ENCODE data around the gene DAB2IP.
"Not testable (repeated sequence)": the region's sequence is repeated elsewhere in the genome, so short reads cannot be mapped to it uniquely, and the experiment has no call there.

DAB2IP gene

GRCh38 chr9:121731919-121732318 lies 80.5 kb downstream of the DAB2IP start:
- DNase-seq, result no peak

- DNase-seq, result no peak
Observed at GRCh38 chr9:121732389-121732788, 81.0 kb downstream of the DAB2IP start.

GRCh38 chr9:121732886-121733285 lies 81.5 kb downstream of the DAB2IP start:
- DNase-seq, result no peak

- no peak for DNase-seq
Observed at GRCh38 chr9:121734465-121734864, 83.0 kb downstream of the DAB2IP start.

- DNase-seq, result no peak
Observed at GRCh38 chr9:121735065-121735792, 83.8 kb downstream of the DAB2IP start.

GRCh38 chr9:121735793-121736770 lies 84.6 kb downstream of the DAB2IP start:
- DNase-seq, result no peak

GRCh38 chr9:121736934-121737462 lies 85.6 kb downstream of the DAB2IP start:
- DNase-seq, result no peak

GRCh38 chr9:121737481-121737931 lies 86.1 kb downstream of the DAB2IP start:
- DNase-seq, result no peak

- no peak for DNase-seq
Observed at GRCh38 chr9:121738411-121738810, 87.0 kb downstream of the DAB2IP start.

GRCh38 chr9:121738968-121739367 lies 87.5 kb downstream of the DAB2IP start:
- DNase-seq, result no peak

- no peak for DNase-seq
Observed at GRCh38 chr9:121739971-121740370, 88.5 kb downstream of the DAB2IP start.

GRCh38 chr9:121741228-121741918 lies 89.9 kb downstream of the DAB2IP start:
- no peak for DNase-seq

GRCh38 chr9:121741919-121742283 lies 90.5 kb downstream of the DAB2IP start:
- not testable (repeated sequence) for DNase-seq

GRCh38 chr9:121742923-121743322 lies 91.5 kb downstream of the DAB2IP start:
- DNase-seq, result no peak

GRCh38 chr9:121743441-121744001 lies 92.1 kb downstream of the DAB2IP start:
- no peak for DNase-seq

- peak; percentile 29 for DNase-seq
Observed at GRCh38 chr9:121744002-121744686, 92.7 kb downstream of the DAB2IP start.

GRCh38 chr9:121744687-121745395 lies 93.4 kb downstream of the DAB2IP start:
- DNase-seq, result no peak

- no peak for DNase-seq
Observed at GRCh38 chr9:121745396-121745695, 93.9 kb downstream of the DAB2IP start.

- DNase-seq, result no peak
Observed at GRCh38 chr9:121746411-121746810, 95.0 kb downstream of the DAB2IP start.

- DNase-seq, result no peak
Observed at GRCh38 chr9:121746866-121747265, 95.4 kb downstream of the DAB2IP start.

GRCh38 chr9:121748074-121748473 lies 96.6 kb downstream of the DAB2IP start:
- peak; percentile 6 for DNase-seq

Measured in CD4-positive, alpha-beta T cell treated with Interleukin-21 for 1 hour (primary cell).